Ramos (cell line): ENCODE measurements around the gene TECRL.

Experiments used
- in situ Hi-C: fragments of 300-500 bp; cut with MboI; formaldehyde crosslinking; loops from one replicate; pipeline ENCODE4 v1.14.3; 2022; ENCODE audit warnings: low sequenced_read_pairs; ENCODE audit not compliant: unreplicated experiment

Gene TECRL

DNA sequence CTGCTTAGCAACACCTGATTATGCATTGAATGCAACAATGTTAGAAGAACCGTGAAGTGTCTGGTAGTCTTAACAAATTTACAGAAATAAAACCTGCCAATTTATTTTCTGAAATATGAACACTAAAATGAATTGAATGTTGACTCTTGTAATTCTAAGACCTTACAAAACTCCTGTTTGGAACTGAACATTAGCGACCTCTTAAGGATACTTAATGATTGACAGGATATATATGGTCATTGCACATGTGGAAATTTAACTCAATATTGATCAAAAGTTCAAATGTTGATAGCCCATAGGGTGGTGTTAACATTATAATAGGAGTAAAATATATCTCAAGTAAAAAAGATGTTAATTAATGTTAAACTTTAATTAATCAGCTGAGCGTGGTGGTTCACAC, 79.1 kb downstream of the TECRL start:
- in situ Hi-C loops: no loop called here

DNA sequence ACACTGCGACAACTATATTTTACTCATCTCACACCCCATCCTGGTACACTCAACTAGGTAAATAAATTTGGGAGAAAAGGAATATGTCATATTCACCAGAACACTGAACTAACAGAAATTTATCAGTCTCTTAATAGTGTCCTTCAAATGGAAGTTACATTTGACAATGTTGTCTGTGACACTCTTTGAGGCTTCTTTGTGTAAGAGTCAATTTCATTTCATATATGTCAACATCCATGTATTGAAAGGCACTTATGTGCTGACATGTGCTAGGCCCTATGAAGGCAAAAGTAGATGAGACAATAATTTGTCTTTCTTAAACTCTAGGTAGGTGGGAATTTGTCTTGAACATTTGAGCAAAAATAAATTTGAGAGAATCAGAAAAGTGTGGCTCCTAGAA, 82.0 kb downstream of the TECRL start:
- in situ Hi-C loops: no loop called here

DNA sequence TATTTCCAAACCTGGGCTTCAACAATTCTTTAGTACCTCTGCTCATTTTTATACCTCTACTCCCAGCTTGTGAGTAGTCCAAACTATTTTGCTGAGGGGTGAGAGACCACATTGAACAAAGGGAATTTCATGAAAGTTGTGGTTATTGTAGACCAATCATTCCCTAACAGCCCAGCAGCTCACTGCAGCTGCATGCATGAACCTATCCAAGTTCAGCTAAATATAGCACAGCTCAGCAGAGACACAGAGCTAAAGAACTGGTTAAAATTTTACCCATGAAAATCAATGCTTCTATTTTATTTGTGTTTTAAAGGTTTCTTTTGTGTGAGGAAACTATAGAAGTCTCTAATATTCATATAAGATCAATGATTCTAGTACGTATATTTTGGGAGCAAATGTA, 82.7 kb downstream of the TECRL start:
- in situ Hi-C loops: no loop called here

DNA sequence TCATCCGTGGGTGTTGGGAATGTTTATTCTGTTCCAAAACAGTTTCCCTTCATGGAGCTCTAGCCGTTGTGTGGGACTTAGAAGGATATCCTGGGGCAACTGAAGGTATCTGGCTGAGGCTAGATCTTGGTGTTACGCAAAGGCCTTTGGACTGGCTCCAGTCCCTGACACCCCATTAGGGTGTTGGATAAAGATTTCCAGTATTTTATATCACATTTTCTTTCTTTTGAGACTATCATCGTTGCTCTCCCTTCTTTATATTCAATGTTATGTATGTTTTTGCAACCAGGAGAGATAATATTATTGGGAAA, 103.0 kb downstream of the TECRL start:
- in situ Hi-C loops: no loop called here

DNA sequence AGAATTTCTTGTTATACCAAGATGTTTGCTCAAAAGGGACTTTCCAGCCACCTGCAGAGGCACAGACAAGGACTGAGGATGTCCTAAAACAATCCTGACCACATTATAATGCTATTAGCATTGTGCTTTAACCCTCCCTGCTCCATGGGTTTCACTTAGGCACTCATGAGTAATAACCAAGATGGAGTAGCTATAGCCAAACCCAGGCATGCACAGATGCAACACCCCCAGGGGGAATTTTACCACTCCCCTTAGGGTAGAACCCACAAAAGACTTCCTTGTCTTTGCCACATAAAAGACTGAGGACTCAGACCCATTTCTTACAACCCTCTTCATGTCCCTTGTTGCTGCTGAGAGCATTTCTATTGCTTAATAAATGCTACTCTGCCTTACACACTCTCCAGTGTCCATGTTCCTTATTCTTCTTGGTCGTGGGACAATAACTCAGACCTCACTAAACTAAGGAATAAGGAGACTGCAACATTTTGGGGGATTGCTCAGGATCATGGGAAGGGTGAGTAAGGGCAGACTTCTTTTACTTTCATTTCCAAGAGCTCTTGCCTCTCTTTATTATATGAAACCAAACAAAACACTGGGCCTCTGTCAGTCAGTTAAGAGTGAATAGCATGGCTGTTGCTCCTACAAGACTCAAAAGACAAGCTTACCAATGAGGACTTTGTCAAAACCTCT, 103.5 kb downstream of the TECRL start:
- in situ Hi-C loops: no loop called here

DNA sequence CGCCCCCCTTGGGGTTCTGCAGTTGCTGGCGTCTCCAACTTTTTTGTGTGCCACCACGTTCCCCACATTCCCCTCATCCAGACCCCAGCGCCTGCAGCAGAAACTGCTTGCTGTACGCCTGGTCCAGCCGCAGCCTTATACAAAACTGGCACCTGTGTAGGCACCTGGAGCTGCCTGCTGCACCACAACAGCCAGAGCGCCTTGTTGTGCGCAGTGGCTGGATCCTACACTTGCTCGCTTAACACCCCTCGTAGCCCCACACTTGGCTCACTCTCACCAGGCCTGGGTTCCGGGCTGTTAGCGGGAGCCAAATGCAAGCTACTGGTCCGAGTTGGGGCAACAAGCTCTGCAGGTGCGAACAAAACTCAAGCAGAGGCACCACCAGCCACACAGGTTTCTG, 136.8 kb downstream of the TECRL start:
- in situ Hi-C loops: no loop called here

DNA sequence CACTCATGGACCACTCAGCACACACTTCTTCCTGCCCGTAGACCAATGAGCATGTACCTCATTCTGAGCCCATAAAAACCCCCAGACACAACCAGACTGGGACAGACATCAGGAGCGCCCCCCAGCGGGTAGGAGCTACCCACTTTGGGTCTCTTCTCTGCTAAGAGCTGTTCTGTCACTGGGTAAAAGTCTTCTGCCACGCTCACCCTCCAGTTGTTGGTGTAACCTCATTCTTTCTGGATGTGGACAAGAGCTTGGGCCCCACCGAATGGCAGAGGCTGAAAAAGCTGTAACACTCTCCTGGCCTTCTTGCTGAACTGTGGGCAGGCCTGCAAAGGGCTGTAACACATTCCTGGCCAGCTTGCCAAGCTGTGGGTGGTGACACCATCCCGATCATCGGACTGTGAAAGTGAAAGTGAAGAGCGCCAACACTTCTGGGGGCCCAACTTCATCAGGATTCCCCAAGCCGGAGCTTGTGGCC, 137.6 kb downstream of the TECRL start:
- in situ Hi-C loops: no loop called here

DNA sequence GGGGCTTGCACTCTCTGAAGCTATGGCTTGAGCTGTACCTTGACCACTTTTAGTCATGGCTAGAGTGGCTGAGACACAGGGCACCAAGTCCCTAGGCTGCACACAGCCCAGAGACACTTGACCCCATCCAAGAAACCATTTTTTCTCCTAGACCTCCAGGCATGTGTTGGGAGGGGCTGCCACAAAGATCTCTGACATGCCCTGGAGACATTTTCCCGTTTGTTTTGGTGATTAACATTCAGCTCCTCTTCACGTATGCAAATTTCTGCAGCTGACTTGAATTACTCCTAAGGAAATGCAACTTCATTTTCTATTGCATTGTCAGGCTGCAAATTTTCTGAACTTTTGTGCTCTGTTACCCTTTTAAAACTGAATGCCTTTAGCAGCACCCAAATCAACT, 142.6 kb downstream of the TECRL start:
- in situ Hi-C loops: no loop called here

DNA sequence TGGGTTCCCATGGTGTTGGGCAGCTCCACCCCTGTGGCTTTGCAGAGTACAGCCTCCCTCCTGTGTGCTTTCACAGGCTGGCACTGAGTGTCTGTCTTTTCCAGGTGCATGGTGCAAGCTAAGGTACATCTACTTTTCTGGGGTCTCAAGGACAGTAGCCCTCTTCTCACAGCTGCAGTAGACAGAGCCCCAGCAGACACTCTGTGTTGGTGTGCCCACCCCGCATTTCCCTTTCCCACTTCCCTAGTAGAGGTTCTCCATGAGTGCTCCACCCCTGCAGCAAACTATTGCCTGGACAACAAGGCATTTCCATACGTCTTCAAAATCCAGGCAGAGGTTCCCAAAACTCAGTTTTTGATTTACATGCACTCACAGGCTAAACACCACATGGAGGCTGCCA, 143.0 kb downstream of the TECRL start:
- in situ Hi-C loops: no loop called here

DNA sequence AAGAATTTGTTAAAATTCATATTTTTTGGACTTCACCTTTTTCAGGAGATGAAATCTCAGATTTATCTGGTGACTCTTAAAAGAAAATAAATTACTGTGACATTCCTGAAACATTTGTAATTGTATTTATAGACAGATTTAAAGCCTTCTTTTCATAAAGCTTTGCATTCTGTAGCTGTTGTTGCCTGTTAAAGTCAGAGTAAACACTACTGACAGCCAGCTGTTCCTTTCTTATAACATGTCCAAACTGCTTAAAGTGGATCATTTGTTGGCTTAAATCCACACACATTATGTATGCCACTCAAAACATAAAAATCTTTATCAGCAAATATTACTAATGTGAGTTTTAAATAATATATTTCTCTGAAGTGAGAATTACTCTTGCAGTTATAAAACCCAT, 157.5 kb downstream of the TECRL start:
- in situ Hi-C loops: no loop called here

DNA sequence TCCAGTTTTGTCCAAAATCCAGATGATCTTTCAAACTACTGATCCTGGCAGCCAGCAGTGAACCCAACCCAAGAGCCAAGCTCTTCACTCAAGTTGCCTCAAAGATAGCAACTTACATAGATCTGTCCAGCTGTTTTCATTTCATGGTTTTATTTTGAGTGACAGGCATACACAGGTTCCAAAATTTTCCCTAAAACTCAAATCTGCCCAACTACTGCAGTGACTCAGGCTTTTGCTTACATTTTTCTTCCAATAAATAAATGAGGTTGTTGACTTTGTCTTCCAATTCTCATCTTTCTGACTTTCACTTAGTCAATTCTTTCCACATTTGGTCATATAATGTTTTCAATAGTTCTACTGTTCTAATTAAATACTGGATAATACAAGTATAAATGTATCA, 158.8 kb downstream of the TECRL start:
- in situ Hi-C loops: no loop called here

DNA sequence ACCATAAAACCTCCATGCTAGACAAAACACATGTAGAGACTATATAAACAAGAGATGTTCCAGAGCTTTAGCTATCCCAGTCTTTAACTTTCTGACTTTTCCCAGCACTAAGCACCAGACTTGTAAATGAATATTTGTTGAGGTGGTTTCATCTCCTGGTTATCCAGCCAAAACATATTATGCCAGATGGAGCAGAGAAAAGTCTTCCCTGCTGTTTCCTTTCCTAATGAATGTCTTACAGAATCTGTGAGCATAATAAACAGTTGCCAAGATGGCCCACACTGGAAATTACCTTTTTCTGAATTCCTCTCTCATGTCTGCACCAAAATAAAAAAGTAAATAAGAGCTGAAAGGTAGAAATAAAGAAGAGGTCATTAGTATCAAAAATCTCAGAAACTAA, 159.2 kb downstream of the TECRL start:
- in situ Hi-C loops: no loop called here

DNA sequence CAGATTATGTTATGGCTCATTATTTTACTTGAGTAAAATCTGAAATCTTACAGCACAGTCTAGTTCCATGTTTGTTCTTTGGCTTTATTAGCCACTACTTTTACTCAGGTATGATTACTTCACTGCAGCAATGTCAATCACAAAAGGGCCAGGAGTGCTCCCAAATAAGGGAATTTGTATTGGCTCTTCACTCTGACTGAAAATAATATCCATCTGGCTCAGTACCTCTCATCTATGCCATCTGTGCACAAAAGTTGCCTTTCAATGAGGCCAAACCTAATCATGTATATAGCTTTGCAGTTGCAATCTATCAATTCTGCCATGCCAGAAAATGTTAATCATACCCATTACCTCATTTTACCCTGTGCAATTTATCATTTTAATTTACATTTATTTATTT, 161.1 kb downstream of the TECRL start:
- in situ Hi-C loops: no loop called here

DNA sequence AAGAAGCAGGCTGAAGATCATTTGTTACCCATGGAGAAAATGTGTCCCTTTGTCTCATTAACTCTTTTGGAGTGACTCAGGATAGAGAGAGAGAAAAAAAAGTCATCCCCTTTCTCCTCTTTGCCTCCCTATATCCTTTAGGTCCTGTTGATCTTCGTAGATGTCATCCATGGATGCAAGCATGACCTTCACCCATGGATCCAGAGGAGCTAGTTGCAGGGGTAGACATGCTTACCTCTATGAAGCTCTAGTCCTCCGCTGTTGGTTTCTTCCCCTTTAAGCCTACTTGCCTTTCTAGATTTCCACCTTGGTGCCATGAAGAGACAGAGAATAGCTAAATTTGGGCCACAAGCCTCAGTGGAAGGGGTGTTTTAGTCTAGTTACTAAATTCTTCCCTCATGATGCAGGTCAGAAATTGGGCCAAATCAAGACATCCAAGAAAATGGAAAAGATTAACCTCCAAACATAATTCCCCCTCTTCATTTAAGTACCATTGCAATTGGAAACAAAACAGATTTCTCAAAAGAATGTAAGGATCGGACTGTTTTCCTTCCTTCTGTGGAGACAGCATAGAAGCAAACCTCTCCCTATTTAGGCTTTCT, 178.4 kb downstream of the TECRL start:
- in situ Hi-C loops: no loop called here
